NCI-H2081 (cell line): Measurements from ENCODE around the gene WSB2.
"Not testable (repeated sequence)": the region's sequence is repeated elsewhere in the genome, so short reads cannot be mapped to it uniquely, and the experiment has no call there.

Source experiments
- DNase-seq, 2 experiments: peaks; one replicate each; lab custom pipeline; 2025; lab: John Stamatoyannopoulos, UW

WSB2 gene

DNA sequence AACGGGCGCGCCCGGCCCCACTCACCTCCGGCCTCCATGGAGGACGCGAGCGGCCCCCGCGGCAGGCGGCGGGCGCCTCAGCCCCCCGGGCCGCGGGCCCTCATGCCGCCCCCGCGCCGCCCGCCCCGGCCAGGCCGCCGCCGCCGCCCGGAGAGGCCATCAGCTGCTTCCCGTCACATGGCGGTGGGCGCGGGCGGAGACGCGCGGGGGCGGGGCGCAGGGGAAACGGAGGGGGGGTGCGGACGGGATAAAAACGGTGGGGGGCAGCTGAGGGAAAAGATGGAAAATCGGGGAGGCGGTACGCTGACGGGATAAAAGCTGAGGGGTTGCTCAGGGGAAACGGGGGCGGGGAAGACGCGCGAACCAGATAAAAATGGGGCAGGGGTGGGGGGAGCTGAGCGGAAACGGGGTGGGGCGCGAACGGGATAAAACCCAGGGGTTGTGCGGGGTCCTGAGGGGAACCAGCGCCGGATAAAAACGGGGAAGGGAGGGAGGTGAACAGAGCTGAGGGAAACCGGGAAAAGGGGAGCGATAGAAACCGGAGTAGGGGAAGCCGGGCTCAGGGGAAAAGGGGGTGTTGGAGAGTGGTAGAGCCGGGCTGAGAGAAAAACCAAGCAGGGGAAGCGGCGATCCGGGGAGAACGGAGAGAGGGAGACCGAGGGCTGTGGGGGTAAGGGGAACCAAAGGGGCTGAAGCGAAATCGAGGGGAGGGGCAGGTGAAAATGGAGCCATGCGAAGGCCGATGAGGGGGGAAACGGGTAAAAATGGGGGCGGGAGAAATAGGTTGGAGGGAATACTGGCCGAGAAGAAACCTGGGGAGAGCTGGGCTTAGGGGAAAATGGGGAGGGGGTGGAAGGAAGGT is at the start of gene WSB2:
TSS of gene WSB2 (minus strand) at position 169 of the 862 bp plus-strand sequence. CDS start at position 38, 131 bp downstream.
- peak; percentile 58 to 64 for DNase-seq

DNA sequence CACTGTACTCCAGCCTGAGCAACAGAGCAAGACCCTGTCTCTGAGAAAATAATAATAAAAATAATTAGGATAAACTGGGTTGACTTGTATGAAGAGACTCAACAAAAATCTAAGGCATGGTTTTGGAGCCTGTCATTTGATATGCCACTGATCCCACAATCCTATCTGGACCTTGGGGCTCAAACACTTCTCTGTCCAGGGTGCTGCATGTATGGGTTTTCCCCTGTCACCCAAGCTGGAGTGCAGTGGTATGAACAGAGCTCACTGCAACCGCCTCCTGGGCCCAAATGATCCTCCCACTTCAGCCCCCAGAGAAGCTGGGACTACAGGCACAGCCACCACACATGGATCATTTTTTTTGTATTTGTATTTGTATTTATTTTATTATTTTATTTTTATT is 48.1 kb upstream of the WSB2 start:
- no peak for DNase-seq

DNA sequence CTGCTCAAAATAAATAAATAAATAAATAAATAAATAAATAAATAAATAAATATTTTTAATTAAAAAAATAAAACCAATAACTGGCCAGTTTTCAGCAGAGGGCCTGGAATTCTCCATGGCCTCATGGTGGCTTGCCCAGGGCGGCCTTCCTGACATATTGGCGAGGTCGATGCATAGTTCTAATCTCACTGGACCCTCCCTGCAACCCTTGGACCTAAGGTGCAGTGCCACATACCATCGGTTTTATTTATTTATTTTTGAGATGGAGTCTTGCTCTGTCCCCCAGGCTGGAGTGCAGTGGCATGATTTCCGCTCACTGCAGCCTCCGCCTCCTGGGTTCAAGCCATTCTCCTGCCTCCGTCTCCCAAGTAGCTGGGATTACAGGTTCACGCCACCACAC is 46.7 kb upstream of the WSB2 start:
- DNase-seq, result no peak

- DNase-seq, result no peak
Observed at GRCh38 chr12:118107011-118107410, 46.0 kb upstream of the WSB2 start.

GRCh38 chr12:118103601-118104382 is 42.8 kb upstream of the WSB2 start, which contains the start of gene VSIG10:
Gene VSIG10, minus strand, starts transcription at chr12:118104011. Its CDS starts 340 bp downstream, at chr12:118103671.
- DNase-seq, result peak; percentile 49 to 74

- no peak for DNase-seq
Observed at GRCh38 chr12:118103201-118103600, 42.2 kb upstream of the WSB2 start.

DNA sequence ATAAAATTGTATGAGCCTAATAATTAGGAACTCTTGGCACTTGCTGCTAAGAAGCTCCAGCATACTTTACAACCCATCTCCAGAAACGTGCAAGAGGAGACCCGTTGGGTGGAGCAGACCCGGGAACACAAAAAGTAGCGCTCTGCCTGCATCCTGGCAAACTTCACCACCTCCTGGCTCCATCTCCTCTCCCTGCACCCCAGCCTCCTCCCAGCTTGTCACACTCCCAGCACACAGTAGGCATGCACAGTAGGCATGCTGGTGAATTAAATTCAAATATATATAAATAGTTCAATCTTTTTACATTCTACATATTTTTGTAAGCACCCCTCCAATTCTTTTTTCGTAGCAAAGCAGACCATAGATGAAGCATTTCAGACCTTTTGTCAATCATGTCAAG is 41.6 kb upstream of the WSB2 start:
- DNase-seq, result no peak

- DNase-seq, result no peak
Observed at GRCh38 chr12:118102070-118102469, 41.1 kb upstream of the WSB2 start.

- DNase-seq, result no peak
Observed at GRCh38 chr12:118101051-118101450, 40.1 kb upstream of the WSB2 start.

GRCh38 chr12:118098911-118099671 is 38.1 kb upstream of the WSB2 start:
- DNase-seq, result peak; percentile 24 to 58

- no peak for DNase-seq
Observed at GRCh38 chr12:118098401-118098800, 37.4 kb upstream of the WSB2 start.

- DNase-seq, result no peak
Observed at GRCh38 chr12:118094039-118094438, 33.1 kb upstream of the WSB2 start.

GRCh38 chr12:118089782-118090181 is 28.8 kb upstream of the WSB2 start:
- no peak for DNase-seq

- no peak for DNase-seq
Observed at GRCh38 chr12:118082161-118082560, 21.2 kb upstream of the WSB2 start.

GRCh38 chr12:118081521-118081920 is 20.5 kb upstream of the WSB2 start:
- not testable (repeated sequence) for DNase-seq

- no peak for DNase-seq
Observed at GRCh38 chr12:118073768-118074167, 12.8 kb upstream of the WSB2 start.

GRCh38 chr12:118070650-118071049 is 9.7 kb upstream of the WSB2 start:
- no peak for DNase-seq

GRCh38 chr12:118068445-118068844 is 7.5 kb upstream of the WSB2 start:
- no peak for DNase-seq

- no peak for DNase-seq
Observed at GRCh38 chr12:118065380-118065779, 4.4 kb upstream of the WSB2 start.

- no peak for DNase-seq
Observed at GRCh38 chr12:118064608-118065007, 3.6 kb upstream of the WSB2 start.

GRCh38 chr12:118063576-118064391 is 2.8 kb upstream of the WSB2 start:
- no peak for DNase-seq
